Subcutaneous adipose tissue (tissue), 4 donors: ENCODE measurements around the gene DZIP1L. TPM values are rescaled to one million over a fixed set of nuclear protein-coding genes. Genes with fewer than 3 reads are reported as not detected.

Source experiments
- total RNA-seq, 4 donors: library from RNA; depleted of rRNA; stranded (reverse); fragments of >200 nt; gene quantifications; one replicate each; pipeline ENCODE4 v1.1.0, GENCODE V29; 2016
- TF ChIP-seq, protein P1 (sequence below): fragments of 450-650 bp; IDR thresholded peaks from one replicate; pipeline ENCODE4 v1.5.1; 2016; ENCODE audit warnings: low read depth, mild to moderate bottlenecking, control low read depth, antibody characterized with exemption, moderate library complexity

The DZIP1L gene
- total RNA-seq, 4 donors from 2014 or later, result 11.9 to 33.3 (median 19.3) TPM

DNA sequence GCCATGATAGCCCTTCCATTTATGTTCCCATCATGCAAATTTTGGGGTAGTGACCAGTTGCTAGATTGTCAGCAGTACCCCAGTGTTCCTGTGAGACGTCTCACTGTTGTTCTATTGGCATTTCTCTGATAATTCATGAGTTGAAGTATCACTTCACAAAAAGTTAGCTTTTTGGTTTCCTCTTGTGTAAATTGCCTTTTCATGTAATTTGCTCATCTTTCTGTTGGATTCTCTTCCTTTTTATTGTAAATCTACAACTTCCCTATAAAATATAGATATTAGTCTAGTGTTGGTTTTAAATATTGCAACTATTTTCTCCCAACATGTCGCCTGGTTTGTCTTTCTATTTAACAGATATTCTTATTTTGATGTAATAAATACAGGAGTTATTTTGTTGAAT is 24.3 kb upstream of the DZIP1L start:
- TF ChIP-seq, protein P1, sequence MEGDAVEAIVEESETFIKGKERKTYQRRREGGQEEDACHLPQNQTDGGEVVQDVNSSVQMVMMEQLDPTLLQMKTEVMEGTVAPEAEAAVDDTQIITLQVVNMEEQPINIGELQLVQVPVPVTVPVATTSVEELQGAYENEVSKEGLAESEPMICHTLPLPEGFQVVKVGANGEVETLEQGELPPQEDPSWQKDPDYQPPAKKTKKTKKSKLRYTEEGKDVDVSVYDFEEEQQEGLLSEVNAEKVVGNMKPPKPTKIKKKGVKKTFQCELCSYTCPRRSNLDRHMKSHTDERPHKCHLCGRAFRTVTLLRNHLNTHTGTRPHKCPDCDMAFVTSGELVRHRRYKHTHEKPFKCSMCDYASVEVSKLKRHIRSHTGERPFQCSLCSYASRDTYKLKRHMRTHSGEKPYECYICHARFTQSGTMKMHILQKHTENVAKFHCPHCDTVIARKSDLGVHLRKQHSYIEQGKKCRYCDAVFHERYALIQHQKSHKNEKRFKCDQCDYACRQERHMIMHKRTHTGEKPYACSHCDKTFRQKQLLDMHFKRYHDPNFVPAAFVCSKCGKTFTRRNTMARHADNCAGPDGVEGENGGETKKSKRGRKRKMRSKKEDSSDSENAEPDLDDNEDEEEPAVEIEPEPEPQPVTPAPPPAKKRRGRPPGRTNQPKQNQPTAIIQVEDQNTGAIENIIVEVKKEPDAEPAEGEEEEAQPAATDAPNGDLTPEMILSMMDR, result no peak

DNA sequence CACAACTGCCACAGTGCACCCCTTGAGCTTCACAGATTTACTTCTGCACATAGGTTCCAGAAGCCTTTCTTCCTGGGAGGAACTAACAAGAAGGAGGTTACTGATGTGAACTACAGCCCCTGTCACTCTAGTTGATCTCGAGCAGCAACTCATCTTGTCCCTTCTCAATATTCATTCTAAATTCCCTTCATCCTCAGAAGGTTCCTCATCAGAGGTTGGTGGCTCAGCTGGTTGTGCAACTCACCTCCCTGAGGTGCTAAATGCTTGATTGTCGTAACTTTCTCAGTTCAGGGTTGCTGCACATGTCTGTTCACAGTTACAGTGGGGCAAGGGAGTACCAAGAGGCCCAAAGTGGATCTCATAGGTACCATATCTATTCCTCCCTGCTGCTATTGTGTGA is 22.5 kb upstream of the DZIP1L start:
- TF ChIP-seq, protein P1, result no peak

DNA sequence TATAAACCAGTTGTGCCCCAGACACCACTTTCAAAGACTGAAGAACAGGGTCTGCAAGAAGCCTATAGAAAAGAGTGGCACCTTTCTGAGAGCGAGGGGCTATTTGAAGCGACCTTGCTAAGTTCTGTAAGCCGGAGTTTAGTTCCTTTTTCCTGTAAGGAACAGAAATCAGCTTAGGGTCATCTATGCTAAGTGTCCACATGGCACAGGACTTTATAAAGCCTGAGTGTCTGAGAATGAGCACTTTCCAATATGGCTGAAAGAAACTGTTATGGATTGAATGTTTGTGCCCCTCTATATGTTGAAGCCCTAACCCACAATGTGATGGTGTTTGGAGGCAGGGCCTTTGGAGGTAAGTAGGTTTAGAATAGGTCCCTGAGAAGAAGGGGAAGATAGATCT is 20.8 kb upstream of the DZIP1L start:
- TF ChIP-seq, protein P1, result no peak

DNA sequence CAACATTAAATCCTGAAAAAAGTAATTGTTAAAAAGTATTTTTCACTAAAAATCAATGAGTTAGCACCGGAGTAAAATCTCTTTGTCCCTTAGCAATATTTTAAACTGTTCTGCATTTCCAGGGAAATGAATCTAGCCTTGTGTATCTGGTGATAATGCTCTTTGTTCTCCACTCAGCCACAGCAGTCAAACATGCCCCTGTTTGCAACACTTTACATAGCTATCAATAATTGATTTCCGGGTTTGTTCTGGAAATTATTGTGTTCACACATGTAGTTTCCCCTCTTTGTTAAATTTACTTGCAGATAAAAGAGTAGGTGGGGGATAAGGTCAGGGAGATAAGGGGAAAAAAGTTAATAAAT is 20.4 kb upstream of the DZIP1L start:
- TF ChIP-seq, protein P1, result no peak

DNA sequence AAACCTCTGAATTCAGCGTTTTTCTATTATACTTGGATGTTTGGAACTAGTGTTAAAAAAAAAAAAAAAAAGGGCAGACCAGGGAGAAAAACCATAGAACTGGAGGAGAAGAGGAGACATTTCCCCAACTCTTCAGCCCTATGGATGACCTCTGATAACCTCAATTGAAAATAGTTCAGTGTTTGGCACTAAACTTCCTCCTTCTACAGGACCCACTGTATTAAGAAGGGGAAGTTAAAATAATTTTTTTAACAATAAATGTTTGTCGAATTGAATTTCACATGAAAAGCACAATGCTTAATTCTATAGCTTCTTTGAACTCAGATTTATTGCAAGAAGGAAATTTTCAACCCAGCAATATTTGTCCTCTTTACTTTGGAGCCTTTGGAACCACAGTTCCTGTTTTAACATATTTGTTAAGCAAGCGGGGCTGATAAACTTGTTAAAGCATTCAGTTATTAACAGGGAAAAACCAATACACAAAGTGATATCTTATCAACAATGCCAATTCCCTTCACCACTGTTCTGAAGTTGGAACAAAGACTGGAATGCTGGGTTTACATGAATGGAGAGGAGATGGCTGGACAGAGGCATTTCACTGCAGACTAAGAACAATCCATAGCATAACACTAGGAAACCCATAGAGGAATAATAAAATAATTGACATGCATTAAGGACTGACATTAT is 19.9 kb upstream of the DZIP1L start:
- TF ChIP-seq, protein P1, result no peak

DNA sequence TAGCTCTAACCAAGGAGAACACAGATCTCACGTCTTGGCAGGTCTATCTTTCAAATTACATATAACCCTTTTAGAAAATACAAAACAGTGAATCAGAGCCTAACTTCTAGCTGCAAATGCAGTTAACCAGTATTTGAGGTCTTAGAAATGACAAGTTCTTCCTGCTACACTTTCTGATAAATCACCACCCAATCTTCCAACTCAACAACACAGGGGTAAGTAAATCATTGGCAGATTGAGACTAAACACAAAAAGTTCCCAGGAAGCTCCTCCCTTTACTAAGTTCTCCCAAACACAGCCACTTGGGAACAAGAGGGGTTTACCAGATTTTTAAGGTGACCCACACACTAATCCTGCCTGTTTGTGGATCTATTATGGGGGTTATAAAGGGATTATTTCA is 16.8 kb upstream of the DZIP1L start, which contains the start of gene A4GNT:
Gene A4GNT (minus strand): TSS at position 152 of the 400 bp plus-strand sequence. CDS start 1,134 bp downstream, outside the sequence.
- TF ChIP-seq, protein P1, result no peak

DNA sequence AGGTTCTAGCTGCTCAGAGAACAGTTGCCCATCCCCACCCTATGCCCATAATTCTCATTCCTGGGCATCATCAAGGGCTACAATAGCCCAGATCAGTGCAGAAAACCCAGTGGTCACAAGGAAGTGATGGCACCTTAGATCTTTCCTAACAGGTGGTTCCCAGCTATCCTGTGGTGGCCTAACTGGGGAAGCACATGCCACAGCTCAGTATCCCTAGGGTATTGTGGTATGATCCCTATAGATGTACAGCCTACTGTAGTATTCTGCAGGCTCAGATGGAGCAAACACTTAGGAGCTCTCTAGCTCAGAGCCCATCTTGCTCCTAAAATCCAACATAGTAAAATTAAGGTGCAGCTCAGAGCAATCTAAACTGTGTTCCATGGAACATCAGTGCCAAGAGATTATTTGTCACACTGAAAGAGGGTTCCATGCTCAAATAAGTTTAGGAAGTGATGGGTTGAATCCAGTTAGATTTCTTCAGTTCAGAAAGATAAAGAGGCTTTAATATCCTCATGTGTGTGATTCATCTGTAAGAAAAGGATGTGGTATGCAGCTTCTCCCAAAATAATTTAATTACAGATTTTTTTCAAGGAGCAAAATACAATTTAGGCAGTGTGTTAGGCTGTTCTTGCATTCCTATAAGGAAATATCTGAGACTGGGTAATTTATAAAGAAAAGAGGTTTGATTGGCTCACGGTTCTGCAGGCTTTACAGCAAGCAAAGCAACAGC is 12.4 kb upstream of the DZIP1L start:
- TF ChIP-seq, protein P1, result no peak
